IMR-90 (cell line): ENCODE measurements around the gene CDC25A. TPM values are rescaled to one million over a fixed set of nuclear protein-coding genes. Genes with fewer than 3 reads are reported as not detected.
A peak's percentile ranks its signal among the peaks of the same experiment; 100 is the strongest.

Source experiments
- ATAC-seq: fragments of 200-7000 bp; cut with Tn5 transposase; 2 replicates; pipeline ENCODE4 v1.9.1; 2020; ENCODE audit warnings: low read depth, mild to moderate bottlenecking, moderate library complexity
- BruUV-seq: library from RNA; stranded (reverse); fragments of 400-500 nt; replicated peaks from 2 replicates; lab custom pipeline; 2021; lab: Mats Ljungman, UMichigan
- CTCF ChIA-PET: fragments of 300-600 bp; formaldehyde crosslinking; extraction: SDS; loops from one replicate; lab custom pipeline; 2021; ENCODE audit warnings: antibody characterized with exemption; lab: Yijun Ruan, JAX
- POLR2A ChIA-PET: fragments of 300-600 bp; sonication (Branson Sonifier 250); formaldehyde crosslinking; loops from one replicate; lab custom pipeline; 2022; ENCODE audit warnings: antibody characterized with exemption; ENCODE audit not compliant: unreplicated experiment; lab: Charles Lee
- DNase-seq: peaks from one replicate; pipeline ENCODE4 v3.0.0; 2013
- H2AFZ ChIP-seq: replicated peaks from 2 replicates; pipeline ENCODE3; 2013; ENCODE audit warnings: low read length, mild to moderate bottlenecking; ENCODE audit not compliant: poor library complexity
- H2AK5ac ChIP-seq: 2 replicates; pipeline ENCODE4 v1.6.1; 2013; ENCODE audit warnings: low read depth, low read length, inconsistent platforms
- H2AK9ac ChIP-seq: replicated peaks from 2 replicates; pipeline ENCODE3; 2013; ENCODE audit warnings: mild to moderate bottlenecking, low read depth, low read length, moderate library complexity; ENCODE audit not compliant: poor library complexity
- H2BK120ac ChIP-seq: 2 replicates; pipeline ENCODE4 v1.6.1; 2013; ENCODE audit warnings: low read depth, low read length, inconsistent platforms
- H2BK15ac ChIP-seq: 3 replicates; pipeline ENCODE4 v1.6.1; 2013; ENCODE audit warnings: low read depth, low read length, inconsistent platforms
- H2BK20ac ChIP-seq: 2 replicates; pipeline ENCODE4 v1.6.1; 2013; ENCODE audit warnings: low read depth, mild to moderate bottlenecking, inconsistent platforms, low read length, moderate library complexity
- H2BK5ac ChIP-seq: 2 replicates; pipeline ENCODE4 v1.6.1; 2013; ENCODE audit warnings: mild to moderate bottlenecking, low read depth, low read length, inconsistent platforms; ENCODE audit not compliant: poor library complexity, severe bottlenecking
- H3K14ac ChIP-seq: replicated peaks from 2 replicates; pipeline ENCODE4 v1.6.1; 2013; ENCODE audit warnings: low read depth, low read length, inconsistent platforms
- H3K18ac ChIP-seq: 2 replicates; pipeline ENCODE4 v1.6.1; 2013; ENCODE audit warnings: low read depth, low read length, control low read depth
- H3K23ac ChIP-seq: 2 replicates; pipeline ENCODE4 v1.6.1; 2013; ENCODE audit warnings: low read depth, low read length, inconsistent platforms
- H3K27ac ChIP-seq: 2 replicates; pipeline ENCODE4 v1.5.1; 2013; ENCODE audit warnings: mild to moderate bottlenecking, control low read depth, low read length; ENCODE audit not compliant: insufficient read depth
- H3K27me3 ChIP-seq: 2 replicates; pipeline ENCODE4 v1.6.1; 2013; ENCODE audit warnings: low read length; ENCODE audit not compliant: control insufficient read depth, insufficient read depth
- H3K36me3 ChIP-seq: 2 replicates; pipeline ENCODE4 v1.6.1; 2013; ENCODE audit warnings: low read length, mixed read lengths; ENCODE audit not compliant: control insufficient read depth, insufficient read depth
- H3K4ac ChIP-seq: 2 replicates; pipeline ENCODE4 v1.6.1; 2013; ENCODE audit warnings: low read depth, low read length, inconsistent platforms
- H3K4me1 ChIP-seq: 2 replicates; pipeline ENCODE4 v1.6.1; 2013; ENCODE audit warnings: low read length, mixed read lengths; ENCODE audit not compliant: control insufficient read depth, insufficient read depth
- H3K4me2 ChIP-seq: 2 replicates; pipeline ENCODE4 v1.6.1; 2013; ENCODE audit warnings: low read depth, mild to moderate bottlenecking, control low read depth, low read length, moderate library complexity
- H3K4me3 ChIP-seq: 2 replicates; pipeline ENCODE4 v1.5.1; 2013; ENCODE audit warnings: low read depth, mild to moderate bottlenecking, control low read depth, low read length, moderate library complexity; ENCODE audit not compliant: insufficient read depth
- H3K56ac ChIP-seq: 2 replicates; pipeline ENCODE4 v1.6.1; 2013; ENCODE audit warnings: low read length, inconsistent platforms; ENCODE audit not compliant: insufficient read depth; ENCODE audit errors: extremely low read depth
- H3K79me1 ChIP-seq, 2 experiments: 2 replicates each; pipeline ENCODE4 v1.6.1; 2013; ENCODE audit warnings: low read length in 2 of 2, inconsistent platforms in 1 of 2, low read depth in 1 of 2
- H3K9ac ChIP-seq: 2 replicates; pipeline ENCODE4 v1.6.1; 2013; ENCODE audit warnings: low read depth, low read length, control low read depth
- H3K9me1 ChIP-seq: 2 replicates; pipeline ENCODE4 v1.6.1; 2013; ENCODE audit warnings: low read length, inconsistent platforms; ENCODE audit not compliant: insufficient read depth
- H3K9me3 ChIP-seq: 2 replicates; pipeline ENCODE4 v1.6.1; 2013; ENCODE audit warnings: low read length; ENCODE audit not compliant: control insufficient read depth, insufficient read depth
- H4K20me1 ChIP-seq: 2 replicates; pipeline ENCODE4 v1.6.1; 2013; ENCODE audit warnings: low read length, inconsistent platforms; ENCODE audit not compliant: insufficient read depth
- H4K5ac ChIP-seq: 2 replicates; pipeline ENCODE4 v1.6.1; 2013; ENCODE audit warnings: mild to moderate bottlenecking, low read depth, low read length, control low read depth
- H4K8ac ChIP-seq, 2 experiments: 2 replicates each; pipeline ENCODE4 v1.6.1; 2013; ENCODE audit warnings: low read depth in 2 of 2, low read length in 2 of 2, control low read depth in 1 of 2, inconsistent platforms in 1 of 2
- H4K91ac ChIP-seq: 2 replicates; pipeline ENCODE4 v1.6.1; 2013; ENCODE audit warnings: low read depth, low read length, inconsistent platforms; ENCODE audit not compliant: insufficient read depth
- FOS ChIP-seq: fragments of 150-350 bp; IDR thresholded peaks from 2 replicates; pipeline ENCODE4 v1.6.1; 2016; ENCODE audit warnings: low read depth, low read length
- MXI1 ChIP-seq: IDR thresholded peaks from 2 replicates; pipeline ENCODE4 v1.6.1; 2012; ENCODE audit warnings: low read depth, mild to moderate bottlenecking, low read length, moderate library complexity, borderline replicate concordance
- NFE2L2 ChIP-seq: fragments of 150-350 bp; IDR thresholded peaks from 2 replicates; pipeline ENCODE4 v1.6.1; 2016; ENCODE audit warnings: low read depth, mild to moderate bottlenecking, low read length
- WGBS, 2 experiments: methylation state at CpG; one replicate each; pipeline versions ENCODE4 v1.1.5 to v1.1.7; 2013; ENCODE audit warnings: missing lambda C conversion rate in 2 of 2; ENCODE audit not compliant: insufficient read length in 1 of 2; ENCODE audit errors: extremely low coverage in 2 of 2; 5-methylcytosine and 5-hydroxymethylcytosine counted together
- dilution Hi-C: fragments of 300-500 bp; cut with HindIII; formaldehyde crosslinking; loops from one replicate; pipeline ENCODE4 v1.14.3; 2018; ENCODE audit warnings: low sequenced_read_pairs; ENCODE audit not compliant: unreplicated experiment
- in situ Hi-C: fragments of 300-500 bp; cut with MboI; formaldehyde crosslinking; loops from 3 replicates; pipeline ENCODE4 v1.14.3; 2019; ENCODE audit warnings: low sequenced_read_pairs, inconsistent platforms, mixed read lengths
- intact Hi-C: fragments of 100-400 bp; cut with micrococcal nuclease; formaldehyde crosslinking; loops from 2 replicates; pipeline ENCODE4 v1.10.0; 2022
- polyA plus RNA-seq, 3 experiments: library from polyadenylated mRNA; depleted of rRNA; stranded (reverse); fragments of >200 nt; gene quantifications; 2 replicates each; pipeline ENCODE4 v1.2.3, GENCODE V29; 2012; ENCODE audit warnings: low replicate concordance in 1 of 3
- total RNA-seq: library from RNA; depleted of rRNA; stranded (reverse); fragments of >200 nt; gene quantifications from 2 replicates; pipeline ENCODE4 v1.2.3, GENCODE V29; 2012
- TF ChIP-seq, protein P1 (sequence below): fragments of 150-350 bp; IDR thresholded peaks from 2 replicates; pipeline ENCODE4 v1.6.1; 2016; ENCODE audit warnings: low read depth, mild to moderate bottlenecking, low read length, moderate library complexity, borderline replicate concordance

The CDC25A gene
- total and polyA plus RNA-seq, 2 of the 4 experiments (the other 2 are of a cell fraction) = 4.2 to 10.6 TPM

DNA sequence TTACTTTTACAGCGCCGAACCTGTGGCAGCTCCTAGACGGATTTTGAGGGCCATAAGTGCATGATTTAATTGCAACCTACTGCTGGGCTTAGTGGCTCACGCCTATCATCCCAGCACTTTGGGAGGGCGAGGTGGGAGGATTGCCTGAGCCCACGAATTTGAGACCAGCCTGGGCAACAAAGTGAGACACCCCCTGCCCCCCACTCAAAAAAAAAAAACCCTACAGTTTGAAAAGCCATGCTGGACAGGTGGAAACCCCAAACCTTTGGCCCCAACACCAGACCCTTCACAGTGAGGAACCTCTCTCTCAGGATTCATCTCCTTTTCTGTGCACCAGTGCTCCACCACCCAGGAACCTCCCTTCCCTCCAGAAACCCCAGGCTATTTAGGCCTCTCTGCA lies 1.1 kb upstream of the CDC25A start:
- BruUV-seq = no TSS peak
- intact Hi-C loops = no loop called here
- no peak overlapping the region for H2BK15ac ChIP-seq
- H4K5ac ChIP-seq = no peak overlapping the region
- in situ Hi-C loops = no loop called here
- dilution Hi-C loops = no loop called here
- no peak overlapping the region for H4K91ac ChIP-seq
- peaks cover 9 to 23% of the 10 kb centered on the region in 2 experiments; a peak in 3 of 4 replicates for H3K79me1 ChIP-seq
- H3K9me1 ChIP-seq = peaks cover 3% of the 10 kb centered on the region; the same call in 1 of the 2 replicates
- H3K4me2 ChIP-seq = no peak overlapping the region
- no peak overlapping the region for H2BK5ac ChIP-seq
- H3K27ac ChIP-seq = no peak overlapping the region
- ATAC-seq = no peak
- H3K56ac ChIP-seq = no peak overlapping the region
- H3K18ac ChIP-seq = no peak overlapping the region
- H4K8ac ChIP-seq = peak overlapping the region; percentile 94 to 95; a peak in 3 of 4 replicates
- no peak overlapping the region for H3K4me3 ChIP-seq
- ChIA-PET CTCF (interaction anchor here (1.8 kb wide), 1 partner anchor 247 kb away, joined by 6 read pairs; no protein-coding TSS in a partner anchor), POLR2A (no interaction called here)
- H3K14ac ChIP-seq = no peak overlapping the region
- H3K4me1 ChIP-seq = peaks cover 2% of the 10 kb centered on the region; the same call in 1 of the 2 replicates
- no peak overlapping the region for H2BK120ac ChIP-seq
- peaks cover 2% of the 10 kb centered on the region for H3K36me3 ChIP-seq
- no peaks in the 10 kb centered on the region for H4K20me1 ChIP-seq
- H2BK20ac ChIP-seq = no peak overlapping the region
- no peak overlapping the region for H3K9ac ChIP-seq
- no peaks in the 10 kb centered on the region for H3K9me3 ChIP-seq
- no peak overlapping the region for H3K23ac ChIP-seq
- peak overlapping the region; percentile 37 for H2AFZ ChIP-seq
- DNase-seq = no peak
- peak overlapping the region; percentile 82 for H2AK9ac ChIP-seq
- no peaks in the 10 kb centered on the region for H3K27me3 ChIP-seq
- H3K4ac ChIP-seq = no peak overlapping the region
- 100% methylated on average over 1 of the region's 6 CpGs; no CpG with 5 or more reads in 1 of the 2 experiments for WGBS, 2 experiments
- H2AK5ac ChIP-seq = no peak overlapping the region
- TF ChIP-seq NFE2L2 (no peak), FOS (no peak), MXI1 (no peak)
- TF ChIP-seq, protein P1, sequence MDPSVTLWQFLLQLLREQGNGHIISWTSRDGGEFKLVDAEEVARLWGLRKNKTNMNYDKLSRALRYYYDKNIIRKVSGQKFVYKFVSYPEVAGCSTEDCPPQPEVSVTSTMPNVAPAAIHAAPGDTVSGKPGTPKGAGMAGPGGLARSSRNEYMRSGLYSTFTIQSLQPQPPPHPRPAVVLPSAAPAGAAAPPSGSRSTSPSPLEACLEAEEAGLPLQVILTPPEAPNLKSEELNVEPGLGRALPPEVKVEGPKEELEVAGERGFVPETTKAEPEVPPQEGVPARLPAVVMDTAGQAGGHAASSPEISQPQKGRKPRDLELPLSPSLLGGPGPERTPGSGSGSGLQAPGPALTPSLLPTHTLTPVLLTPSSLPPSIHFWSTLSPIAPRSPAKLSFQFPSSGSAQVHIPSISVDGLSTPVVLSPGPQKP = no peak
